Adipocyte (in vitro differentiated cells): Measurements from ENCODE around the gene NFATC4.

Experiments
- DNase-seq: peaks from one replicate; pipeline ENCODE4 v3.0.0-alpha.2; 2015; ENCODE audit warnings: low read depth
- H3K27me3 ChIP-seq: replicated peaks from 2 replicates; pipeline ENCODE4 v1.7.0; 2013; ENCODE audit warnings: mild to moderate bottlenecking, low read length, moderate library complexity; ENCODE audit not compliant: control insufficient read depth, insufficient read depth
- H3K36me3 ChIP-seq: 2 replicates; pipeline ENCODE4 v1.7.0; 2013; ENCODE audit warnings: low read length, mild to moderate bottlenecking, moderate library complexity; ENCODE audit not compliant: control insufficient read depth, insufficient read depth, severe bottlenecking
- H3K4me1 ChIP-seq: 2 replicates; pipeline ENCODE4 v1.7.0; 2013; ENCODE audit warnings: mild to moderate bottlenecking, low read length, moderate library complexity; ENCODE audit not compliant: control insufficient read depth, insufficient read depth
- H3K4me3 ChIP-seq: 2 replicates; pipeline ENCODE4 v1.7.0; 2013; ENCODE audit warnings: mild to moderate bottlenecking, low read length, moderate library complexity
- H3K9ac ChIP-seq: 2 replicates; pipeline ENCODE4 v1.7.0; 2013; ENCODE audit warnings: mild to moderate bottlenecking, low read length, moderate library complexity
- H3K9me3 ChIP-seq: 2 replicates; pipeline ENCODE4 v1.7.0; 2013; ENCODE audit warnings: mild to moderate bottlenecking, low read length, moderate library complexity; ENCODE audit not compliant: control insufficient read depth

Gene NFATC4

DNA sequence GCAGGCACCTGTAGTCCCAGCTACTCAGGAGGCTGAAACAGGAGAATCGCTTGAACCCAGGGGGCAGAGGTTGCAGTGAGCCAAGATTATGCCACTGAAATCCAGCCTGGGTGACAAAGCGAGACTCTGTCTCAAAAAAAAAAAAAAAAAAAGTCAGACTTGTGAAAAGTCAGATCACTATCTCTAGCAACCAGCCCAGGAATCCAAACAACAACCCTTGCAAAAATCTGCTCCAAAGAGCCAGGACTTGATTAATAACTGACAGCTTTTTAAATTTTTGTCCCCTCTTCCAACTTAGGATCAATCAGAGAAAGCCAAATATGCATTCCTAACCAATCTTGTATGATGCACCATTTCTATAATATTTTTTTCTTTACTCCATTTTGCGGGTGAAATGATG lies 7.7 kb upstream of the NFATC4 start:
- no peaks in the 10 kb centered on the region for H3K9me3 ChIP-seq
- H3K4me3 ChIP-seq: no peak overlapping the region
- H3K9ac ChIP-seq: no peak overlapping the region
- H3K4me1 ChIP-seq: peaks cover 4% of the 10 kb centered on the region
- no peak for DNase-seq
- H3K36me3 ChIP-seq: no peaks in the 10 kb centered on the region
- H3K27me3 ChIP-seq: no peaks in the 10 kb centered on the region

DNA sequence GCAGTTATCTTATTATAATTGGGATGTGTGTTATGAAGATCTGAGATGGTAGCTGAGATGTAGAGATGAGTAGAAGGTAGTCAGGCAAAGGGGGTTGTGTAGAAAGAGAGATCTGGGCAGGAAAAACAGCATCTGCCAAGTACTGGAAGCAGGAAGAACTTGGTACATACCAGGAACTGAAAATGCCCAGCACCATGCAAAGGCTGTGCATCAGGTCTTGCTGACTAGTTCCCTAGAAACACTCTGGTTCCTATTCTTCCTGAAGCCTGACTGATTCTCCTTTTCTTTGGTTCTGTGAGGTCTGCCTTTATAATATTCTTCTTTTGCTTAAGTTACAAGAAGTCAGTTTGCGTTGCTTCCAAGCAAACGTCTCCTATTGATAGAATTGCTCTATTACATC lies 6.7 kb upstream of the NFATC4 start:
- no peaks in the 10 kb centered on the region for H3K27me3 ChIP-seq
- no peaks in the 10 kb centered on the region for H3K36me3 ChIP-seq
- no peak overlapping the region for H3K9ac ChIP-seq
- H3K4me3 ChIP-seq: no peak overlapping the region
- peaks cover 14% of the 10 kb centered on the region for H3K4me1 ChIP-seq
- no peaks in the 10 kb centered on the region for H3K9me3 ChIP-seq
- DNase-seq: no peak

DNA sequence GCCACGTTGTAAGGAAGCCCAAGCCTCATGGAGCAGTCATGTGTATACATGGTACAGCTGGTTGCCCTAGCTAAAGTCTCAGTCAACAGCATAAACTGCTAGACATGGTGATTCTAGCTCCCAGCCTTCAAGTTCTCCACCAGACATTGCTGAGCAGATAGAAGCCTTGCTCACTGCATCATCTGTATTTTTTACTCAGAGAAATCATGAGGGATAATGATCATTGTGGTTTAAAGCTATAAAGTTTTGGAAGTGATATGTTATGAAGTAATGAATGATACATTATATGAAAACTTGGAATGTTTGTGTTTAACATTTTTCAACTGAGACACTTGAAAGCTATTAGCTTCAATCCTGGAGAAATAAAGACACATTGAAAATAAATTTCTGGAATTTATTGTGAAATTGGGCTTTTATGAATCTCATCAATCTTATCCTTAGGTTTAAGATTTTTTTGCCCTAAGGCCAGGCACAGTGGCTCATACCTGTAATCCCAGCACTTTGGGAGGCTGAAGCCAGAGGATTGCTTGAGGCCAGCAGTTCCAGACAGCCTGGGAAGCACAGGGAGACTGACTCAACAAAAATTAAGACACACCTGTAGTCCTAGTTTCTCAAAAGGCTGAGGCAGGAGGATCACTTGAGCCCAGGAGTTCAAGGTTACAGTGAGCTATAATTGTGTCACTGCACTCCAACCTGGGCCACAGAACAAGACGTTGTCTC lies 5.6 kb upstream of the NFATC4 start:
- Histone ChIP-seq H3K4me3 (no peak overlapping the region), H3K27me3 (no peaks in the 10 kb centered on the region), H3K4me1 (peaks cover 16% of the 10 kb centered on the region), H3K9ac (no peak overlapping the region), H3K9me3 (no peaks in the 10 kb centered on the region), H3K36me3 (no peaks in the 10 kb centered on the region)
- no peak for DNase-seq

DNA sequence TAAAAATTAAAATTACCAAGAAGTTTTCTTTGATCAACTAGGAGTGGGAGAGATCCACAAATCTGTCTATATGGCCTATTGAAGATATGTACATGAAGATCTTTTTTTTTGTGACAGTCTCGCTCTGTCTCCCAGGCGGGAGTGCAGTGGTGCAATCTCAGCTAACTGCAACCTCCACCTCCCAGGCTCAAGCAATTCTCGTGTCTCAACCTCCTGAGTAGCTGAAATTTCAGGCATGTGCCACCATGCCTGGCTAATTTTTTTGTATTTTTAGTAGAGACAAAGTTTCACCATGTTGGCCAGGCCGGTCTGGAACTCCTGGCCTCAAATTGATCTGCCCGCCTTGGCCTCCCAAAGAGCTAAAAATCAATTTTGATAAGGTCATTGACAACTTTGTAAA lies 4.6 kb upstream of the NFATC4 start:
- Histone ChIP-seq H3K4me3 (no peak overlapping the region), H3K36me3 (no peaks in the 10 kb centered on the region), H3K4me1 (peaks cover 19% of the 10 kb centered on the region), H3K27me3 (no peaks in the 10 kb centered on the region), H3K9ac (no peak overlapping the region), H3K9me3 (no peaks in the 10 kb centered on the region)
- DNase-seq: no peak

DNA sequence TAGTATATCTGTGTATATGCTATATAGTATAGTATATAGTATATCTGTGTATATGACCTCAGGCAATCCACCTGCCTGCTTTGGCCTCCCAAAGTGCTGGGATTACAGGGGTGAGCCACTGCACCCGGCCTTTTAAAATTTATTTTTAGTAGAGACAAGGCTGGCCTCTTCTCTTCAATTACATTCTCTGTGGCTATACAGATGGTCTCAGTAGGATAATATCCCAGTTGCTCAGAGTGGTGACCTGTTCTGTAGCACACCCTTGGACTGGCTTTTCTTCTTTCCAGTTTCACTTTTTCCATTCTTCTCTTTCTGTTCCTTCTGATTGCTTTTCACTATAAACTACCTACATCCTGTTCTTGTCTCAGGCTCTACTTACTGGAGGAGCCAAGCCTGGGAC lies 3.1 kb upstream of the NFATC4 start:
- DNase-seq: no peak
- no peak overlapping the region for H3K4me3 ChIP-seq
- H3K36me3 ChIP-seq: no peaks in the 10 kb centered on the region
- peaks cover 19% of the 10 kb centered on the region for H3K4me1 ChIP-seq
- H3K9me3 ChIP-seq: no peaks in the 10 kb centered on the region
- H3K9ac ChIP-seq: peak overlapping the region; percentile 85
- no peaks in the 10 kb centered on the region for H3K27me3 ChIP-seq

DNA sequence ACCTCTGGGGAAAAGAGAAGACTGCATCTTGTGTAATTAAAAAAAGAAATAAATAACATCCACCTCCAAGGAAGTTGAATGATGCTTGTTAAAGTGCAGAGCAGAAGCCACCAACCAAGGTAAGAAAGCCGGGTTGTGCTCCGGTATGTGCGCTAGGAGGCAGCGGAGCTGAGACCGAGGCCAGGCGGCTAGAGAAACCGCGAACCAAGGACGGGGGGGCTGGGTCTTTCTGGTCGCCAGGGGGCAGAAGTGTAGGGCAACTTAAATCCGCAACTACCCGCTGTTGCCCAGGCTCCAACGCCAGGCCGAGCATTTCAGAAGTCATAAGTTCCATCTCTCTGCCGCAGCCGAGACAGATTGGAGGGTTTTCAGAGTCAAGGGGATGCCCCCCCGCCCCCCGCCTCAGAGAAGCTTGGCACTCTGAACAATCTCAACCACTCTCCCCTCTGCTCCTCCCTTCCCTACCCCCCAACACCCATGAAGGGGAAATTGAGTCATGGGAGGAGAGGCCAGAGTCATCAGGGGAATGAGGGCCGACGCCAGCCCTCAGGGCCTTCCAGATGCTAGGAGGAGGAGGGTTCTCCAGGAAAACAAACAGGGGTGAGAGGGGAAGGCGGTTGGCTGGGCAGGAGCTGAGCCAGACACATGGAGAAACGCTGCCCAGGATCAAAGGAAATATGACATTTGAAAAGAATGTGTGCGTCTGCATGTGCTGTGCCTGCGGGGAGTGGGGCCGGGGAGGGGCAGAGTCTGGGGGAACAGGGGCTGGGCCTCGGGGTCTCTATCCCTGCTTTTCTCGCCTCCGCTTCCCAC lies 2.2 kb upstream of the NFATC4 start:
- H3K9me3 ChIP-seq: no peaks in the 10 kb centered on the region
- H3K4me1 ChIP-seq: peaks cover 25% of the 10 kb centered on the region
- peak overlapping the region; percentile 85 for H3K9ac ChIP-seq
- H3K27me3 ChIP-seq: no peaks in the 10 kb centered on the region
- H3K4me3 ChIP-seq: peak overlapping the region; percentile 81
- peak; percentile 95 for DNase-seq
- no peaks in the 10 kb centered on the region for H3K36me3 ChIP-seq

DNA sequence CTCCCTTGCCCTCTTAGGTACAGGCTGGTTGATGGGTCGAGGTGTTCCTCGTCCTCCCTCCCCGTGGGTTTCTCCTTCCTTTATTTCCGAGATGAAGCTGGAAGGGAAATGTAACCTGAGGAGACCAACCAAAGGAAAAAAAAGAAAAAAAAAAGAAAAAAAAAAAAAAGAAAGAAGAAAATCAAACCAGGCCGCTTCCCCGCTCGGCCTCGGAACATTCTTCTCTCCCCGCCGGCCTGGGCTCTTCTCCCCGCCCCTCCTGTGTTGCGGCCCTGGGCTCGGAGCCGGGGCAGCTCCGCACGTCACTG lies 1.6 kb upstream of the NFATC4 start:
- Histone ChIP-seq H3K9me3 (no peaks in the 10 kb centered on the region), H3K9ac (peak overlapping the region; percentile 85), H3K36me3 (no peaks in the 10 kb centered on the region), H3K27me3 (no peaks in the 10 kb centered on the region), H3K4me1 (peaks cover 30% of the 10 kb centered on the region), H3K4me3 (peak overlapping the region; percentile 81)
- DNase-seq: peak; percentile 99

DNA sequence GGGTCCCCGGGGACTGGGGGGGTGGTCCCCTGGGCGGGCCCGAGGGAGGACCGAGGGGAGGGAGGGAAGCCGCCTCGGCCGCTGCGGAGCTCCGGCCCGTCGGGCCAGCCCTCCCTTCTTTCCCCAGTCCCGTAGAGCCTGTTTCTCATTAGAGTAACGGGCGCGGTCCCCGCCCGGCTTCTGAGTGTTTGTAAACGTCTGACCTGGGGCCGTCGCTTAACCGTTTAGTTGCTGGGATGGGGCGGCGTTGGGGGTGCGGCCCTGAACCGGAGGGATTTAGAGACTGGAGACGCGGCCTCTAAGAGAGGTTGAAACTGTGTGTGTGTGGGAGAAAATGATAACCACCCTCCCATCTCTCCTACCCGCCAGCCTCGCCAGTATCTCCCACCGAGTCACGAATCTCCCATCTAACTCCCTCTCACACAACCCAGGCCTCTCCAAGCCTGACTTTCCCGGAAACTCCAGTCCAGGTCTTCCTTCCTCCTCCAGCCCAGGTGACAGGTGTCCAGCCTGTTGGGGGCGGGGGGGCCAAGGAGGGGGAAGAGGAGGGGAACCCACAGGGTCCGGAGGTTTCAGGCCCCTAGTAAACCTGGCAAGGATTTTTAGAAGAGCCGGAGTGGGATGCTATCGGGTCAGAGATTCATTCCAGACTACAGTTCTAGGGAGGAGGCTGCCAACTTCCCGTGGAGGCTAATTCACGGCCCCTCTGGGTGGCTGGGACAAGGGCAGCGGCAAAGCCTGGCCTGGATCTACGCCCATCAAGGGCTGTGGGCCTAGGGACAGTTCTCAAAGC lies 1.1 kb upstream of the NFATC4 start:
- H3K4me3 ChIP-seq: peak overlapping the region; percentile 81
- peak overlapping the region; percentile 85 for H3K9ac ChIP-seq
- H3K9me3 ChIP-seq: no peaks in the 10 kb centered on the region
- H3K4me1 ChIP-seq: peaks cover 33% of the 10 kb centered on the region
- no peaks in the 10 kb centered on the region for H3K36me3 ChIP-seq
- no peaks in the 10 kb centered on the region for H3K27me3 ChIP-seq
- peak; percentile 89 for DNase-seq

DNA sequence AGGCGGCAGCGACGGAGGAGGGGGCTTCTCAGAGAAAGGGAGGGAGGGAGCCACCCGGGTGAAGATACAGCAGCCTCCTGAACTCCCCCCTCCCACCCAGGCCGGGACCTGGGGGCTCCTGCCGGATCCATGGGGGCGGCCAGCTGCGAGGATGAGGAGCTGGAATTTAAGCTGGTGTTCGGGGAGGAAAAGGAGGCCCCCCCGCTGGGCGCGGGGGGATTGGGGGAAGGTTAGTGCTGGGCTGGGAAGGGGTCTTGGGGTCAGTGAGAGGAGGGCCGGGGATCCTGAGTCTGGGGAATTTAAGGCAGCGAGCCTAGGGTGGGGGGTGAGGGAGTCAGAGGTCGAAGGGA lies 203 bp downstream of the NFATC4 start:
- peaks cover 3% of the 10 kb centered on the region for H3K36me3 ChIP-seq
- peak overlapping the region; percentile 94 for H3K9ac ChIP-seq
- H3K27me3 ChIP-seq: no peaks in the 10 kb centered on the region
- no peak for DNase-seq
- H3K4me1 ChIP-seq: peaks cover 42% of the 10 kb centered on the region
- peak overlapping the region; percentile 88 for H3K4me3 ChIP-seq
- no peaks in the 10 kb centered on the region for H3K9me3 ChIP-seq

DNA sequence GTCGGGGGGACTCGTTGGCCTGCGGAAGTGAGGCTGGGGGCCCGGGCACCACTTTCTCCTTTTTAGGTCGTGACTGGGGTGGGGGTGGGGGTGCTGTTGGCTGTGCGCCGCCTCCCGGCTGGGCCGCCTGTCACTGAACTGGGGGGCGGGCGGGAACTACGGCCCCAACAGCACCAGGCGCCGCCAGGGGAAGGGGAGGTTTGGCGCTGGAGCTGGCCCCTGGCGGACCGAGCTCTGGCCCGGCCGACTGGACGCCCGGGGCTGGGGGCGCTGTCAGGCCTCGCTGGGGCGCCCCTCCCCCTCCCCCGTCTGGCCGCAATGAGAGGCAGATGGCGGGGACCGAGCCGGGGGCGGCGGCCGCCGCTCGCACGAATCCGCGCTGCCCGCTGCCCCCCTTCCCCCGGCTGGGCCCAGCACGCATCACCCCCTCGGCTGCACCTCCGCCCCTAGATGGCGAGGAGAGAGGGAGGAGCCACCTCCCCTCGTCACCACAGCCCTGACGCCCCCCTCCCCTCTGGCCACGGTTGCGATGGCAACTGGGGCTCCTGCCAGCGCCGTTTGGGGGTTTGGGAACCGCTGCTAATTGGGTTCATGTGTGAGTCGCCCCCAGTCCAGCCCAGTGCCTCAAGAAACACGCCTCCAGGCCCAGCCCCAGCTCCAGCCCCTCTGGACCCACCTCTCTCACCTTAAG lies 723 bp downstream of the NFATC4 start:
- H3K4me1 ChIP-seq: peaks cover 42% of the 10 kb centered on the region
- no peaks in the 10 kb centered on the region for H3K9me3 ChIP-seq
- peak overlapping the region; percentile 94 for H3K9ac ChIP-seq
- DNase-seq: peak; percentile 95
- H3K27me3 ChIP-seq: no peaks in the 10 kb centered on the region
- peaks cover 8% of the 10 kb centered on the region for H3K36me3 ChIP-seq
- peak overlapping the region; percentile 88 for H3K4me3 ChIP-seq

DNA sequence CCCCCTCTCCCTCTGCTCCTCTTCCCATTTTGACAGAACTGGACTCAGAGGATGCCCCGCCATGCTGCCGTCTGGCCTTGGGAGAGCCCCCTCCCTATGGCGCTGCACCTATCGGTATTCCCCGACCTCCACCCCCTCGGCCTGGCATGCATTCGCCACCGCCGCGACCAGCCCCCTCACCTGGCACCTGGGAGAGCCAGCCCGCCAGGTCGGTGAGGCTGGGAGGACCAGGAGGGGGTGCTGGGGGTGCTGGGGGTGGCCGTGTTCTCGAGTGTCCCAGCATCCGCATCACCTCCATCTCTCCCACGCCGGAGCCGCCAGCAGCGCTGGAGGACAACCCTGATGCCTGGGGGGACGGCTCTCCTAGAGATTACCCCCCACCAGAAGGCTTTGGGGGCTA lies 1.5 kb downstream of the NFATC4 start:
- Histone ChIP-seq H3K27me3 (no peaks in the 10 kb centered on the region), H3K9me3 (no peaks in the 10 kb centered on the region), H3K9ac (peak overlapping the region; percentile 94), H3K4me1 (peaks cover 42% of the 10 kb centered on the region), H3K4me3 (peak overlapping the region; percentile 88), H3K36me3 (peaks cover 11% of the 10 kb centered on the region)
- DNase-seq: no peak
